HepG2 (cell line): Measurements from ENCODE around the gene CCDC57. TPM values are rescaled to one million over a fixed set of nuclear protein-coding genes. Genes with fewer than 3 reads are reported as not detected.

Source experiments
- E2F1 ChIP-seq: sonication (generic); formaldehyde crosslinking; IDR thresholded peaks from 2 replicates; pipeline ENCODE4 v1.5.0; 2020; ENCODE audit warnings: missing genetic modification reagents
- GATAD2A ChIP-seq: IDR thresholded peaks from 2 replicates; pipeline ENCODE4 v1.6.1; 2016
- GZF1 ChIP-seq: sonication (generic); formaldehyde crosslinking; IDR thresholded peaks from 2 replicates; pipeline ENCODE4 v1.5.1; 2020; ENCODE audit warnings: mild to moderate bottlenecking, missing genetic modification reagents
- HOXA5 ChIP-seq: sonication (generic); formaldehyde crosslinking; IDR thresholded peaks from 2 replicates; pipeline ENCODE4 v1.4.0; 2020; ENCODE audit warnings: missing genetic modification reagents
- NR2F6 ChIP-seq, 2 experiments: IDR thresholded peaks; 2 replicates each; pipeline ENCODE4 v1.6.1; 2016; ENCODE audit warnings: antibody characterized with exemption in 1 of 2, mild to moderate bottlenecking in 1 of 2
- SIX1 ChIP-seq: sonication (generic); formaldehyde crosslinking; IDR thresholded peaks from 2 replicates; pipeline ENCODE4 v1.4.0; 2020; ENCODE audit warnings: missing genetic modification reagents, borderline replicate concordance
- SMAD9 ChIP-seq: sonication (generic); formaldehyde crosslinking; IDR thresholded peaks from 2 replicates; pipeline ENCODE4 v1.5.1; 2020; ENCODE audit warnings: mild to moderate bottlenecking, missing genetic modification reagents
- TBX2 ChIP-seq: sonication (generic); formaldehyde crosslinking; IDR thresholded peaks from 2 replicates; pipeline ENCODE4 v1.5.0; 2020; ENCODE audit warnings: missing genetic modification reagents, mild to moderate bottlenecking, borderline replicate concordance
- THYN1 ChIP-seq: sonication (generic); formaldehyde crosslinking; IDR thresholded peaks from 2 replicates; pipeline ENCODE4 v1.8.1; 2023; ENCODE audit warnings: low read depth, mild to moderate bottlenecking, moderate library complexity, missing genetic modification reagents, borderline replicate concordance
- TSC22D2 ChIP-seq: sonication (generic); formaldehyde crosslinking; IDR thresholded peaks from 2 replicates; pipeline ENCODE4 v1.5.1; 2020; ENCODE audit warnings: missing genetic modification reagents, mild to moderate bottlenecking, borderline replicate concordance
- USF2 ChIP-seq, 2 experiments: sonication (generic) in 1 of 2; formaldehyde crosslinking in 1 of 2; IDR thresholded peaks; 2 replicates each; pipeline versions ENCODE4 v1.5.1 to v1.6.1; 2011 to 2020; ENCODE audit warnings: borderline replicate concordance in 1 of 2, low read depth in 1 of 2, low read length in 1 of 2, mild to moderate bottlenecking in 1 of 2, missing genetic modification reagents in 1 of 2, moderate library complexity in 1 of 2
- ZC3H4 ChIP-seq: sonication (generic); formaldehyde crosslinking; IDR thresholded peaks from 2 replicates; pipeline ENCODE4 v1.4.0; 2020; ENCODE audit warnings: missing genetic modification reagents, borderline replicate concordance
- ZNF563 ChIP-seq: sonication (generic); formaldehyde crosslinking; IDR thresholded peaks from 2 replicates; pipeline ENCODE4 v1.8.0; 2022; ENCODE audit warnings: mild to moderate bottlenecking, moderate library complexity, missing genetic modification reagents
- ZNF747 ChIP-seq: sonication (generic); formaldehyde crosslinking; IDR thresholded peaks from 2 replicates; pipeline ENCODE4 v1.8.1; 2023; ENCODE audit warnings: missing genetic modification reagents, mild to moderate bottlenecking, borderline replicate concordance
- ZXDC ChIP-seq: sonication (generic); formaldehyde crosslinking; IDR thresholded peaks from 2 replicates; pipeline ENCODE4 v1.5.0; 2020; ENCODE audit warnings: mild to moderate bottlenecking, missing genetic modification reagents
- polyA plus RNA-seq, 8 experiments: library from polyadenylated mRNA; depleted of rRNA in 3 of 8; stranded (reverse) in 7 of 8; unstranded in 1 of 8; fragments of >200 nt; fragmentation: Illumina TruSeq in 4 of 8; extraction: Trizol in 4 of 8; gene quantifications; 2 replicates each; pipeline versions ENCODE4 v1.2.1 to v1.2.3, GENCODE V29; 2011 to 2016; ENCODE audit warnings: low read depth in 4 of 8, missing spikeins in 1 of 8, mixed read lengths in 1 of 8; ENCODE audit not compliant: insufficient read depth in 1 of 8
- total RNA-seq, 5 experiments: library from RNA; depleted of rRNA; stranded (reverse); fragments of >200 nt; fragmentation: Illumina TruSeq; extraction: Trizol; gene quantifications; 2 replicates each; pipeline ENCODE4 v1.2.3, GENCODE V29; 2016; ENCODE audit warnings: low read depth in 1 of 5
- TF ChIP-seq, protein P1 (sequence below): sonication (generic); formaldehyde crosslinking; IDR thresholded peaks from 2 replicates; pipeline ENCODE4 v1.8.1; 2023; ENCODE audit warnings: mild to moderate bottlenecking, missing genetic modification reagents, borderline replicate concordance
- TF ChIP-seq, protein P2 (sequence below): sonication (generic); formaldehyde crosslinking; IDR thresholded peaks from 2 replicates; pipeline ENCODE4 v1.4.0; 2020; ENCODE audit warnings: missing genetic modification reagents, borderline replicate concordance
- TF ChIP-seq, protein P3 (sequence below): sonication (generic); formaldehyde crosslinking; conservative IDR thresholded peaks from 2 replicates; pipeline ENCODE4 v1.8.1; 2023; ENCODE audit warnings: missing genetic modification reagents

Gene CCDC57
- total and polyA plus RNA-seq, 2 of the 13 experiments (the other 11 are each of a cell fraction or from before 2014, with no cell fraction given): 59.3 to 59.9 TPM

GRCh38 chr17:82242977-82243647, 30.5 kb upstream of the CCDC57 start (continued):
- TF ChIP-seq, protein P1, sequence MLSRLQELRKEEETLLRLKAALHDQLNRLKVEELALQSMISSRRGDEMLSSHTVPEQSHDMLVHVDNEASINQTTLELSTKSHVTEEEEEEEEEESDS (CRISPR knock-in tag): no peak
- TF ChIP-seq NR2F6 (IDR thresholded peaks at IDR 0.05) (no peak), NR2F6 (CRISPR knock-in tag; IDR thresholded peaks at IDR 0.05) (0 out of 2 replicates have a peak, but pooled peaks have one; percentile 28), SIX1 (0 out of 2 replicates have a peak, but pooled peaks have one; percentile 10), HOXA5 (CRISPR knock-in tag) (0 out of 2 replicates have a peak, but pooled peaks have one; percentile 64), ZXDC (CRISPR knock-in tag) (0 out of 2 replicates have a peak, but pooled peaks have one; percentile 40), ZNF747 (CRISPR knock-in tag) (no peak; the same call in 1 of the 2 replicates), USF2 (IDR thresholded peaks at IDR 0.05; ENCODE audit: low read depth, low read length) (peak; percentile 4; the same call in 1 of the 2 replicates), USF2 (CRISPR knock-in tag; IDR thresholded peaks at IDR 0.05; ENCODE audit: borderline replicate concordance) (no peak), GZF1 (CRISPR knock-in tag) (peak; percentile 52; the same call in 1 of the 2 replicates), GATAD2A (CRISPR knock-in tag) (peak; percentile 84), E2F1 (CRISPR knock-in tag) (no peak), TBX2 (CRISPR knock-in tag) (peak; percentile 51; the same call in 1 of the 2 replicates), ZC3H4 (0 out of 2 replicates have a peak, but pooled peaks have one; percentile 72), SMAD9 (CRISPR knock-in tag) (no peak), ZNF563 (CRISPR knock-in tag) (no peak; the same call in 1 of the 2 replicates), TSC22D2 (CRISPR knock-in tag) (0 out of 2 replicates have a peak, but pooled peaks have one; percentile 51), THYN1 (CRISPR knock-in tag) (peak; percentile 83; the same call in 1 of the 2 replicates)
- TF ChIP-seq, protein P2, sequence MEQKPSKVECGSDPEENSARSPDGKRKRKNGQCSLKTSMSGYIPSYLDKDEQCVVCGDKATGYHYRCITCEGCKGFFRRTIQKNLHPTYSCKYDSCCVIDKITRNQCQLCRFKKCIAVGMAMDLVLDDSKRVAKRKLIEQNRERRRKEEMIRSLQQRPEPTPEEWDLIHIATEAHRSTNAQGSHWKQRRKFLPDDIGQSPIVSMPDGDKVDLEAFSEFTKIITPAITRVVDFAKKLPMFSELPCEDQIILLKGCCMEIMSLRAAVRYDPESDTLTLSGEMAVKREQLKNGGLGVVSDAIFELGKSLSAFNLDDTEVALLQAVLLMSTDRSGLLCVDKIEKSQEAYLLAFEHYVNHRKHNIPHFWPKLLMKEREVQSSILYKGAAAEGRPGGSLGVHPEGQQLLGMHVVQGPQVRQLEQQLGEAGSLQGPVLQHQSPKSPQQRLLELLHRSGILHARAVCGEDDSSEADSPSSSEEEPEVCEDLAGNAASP (CRISPR knock-in tag): 0 out of 2 replicates have a peak, but pooled peaks have one; percentile 6
- TF ChIP-seq, protein P3, sequence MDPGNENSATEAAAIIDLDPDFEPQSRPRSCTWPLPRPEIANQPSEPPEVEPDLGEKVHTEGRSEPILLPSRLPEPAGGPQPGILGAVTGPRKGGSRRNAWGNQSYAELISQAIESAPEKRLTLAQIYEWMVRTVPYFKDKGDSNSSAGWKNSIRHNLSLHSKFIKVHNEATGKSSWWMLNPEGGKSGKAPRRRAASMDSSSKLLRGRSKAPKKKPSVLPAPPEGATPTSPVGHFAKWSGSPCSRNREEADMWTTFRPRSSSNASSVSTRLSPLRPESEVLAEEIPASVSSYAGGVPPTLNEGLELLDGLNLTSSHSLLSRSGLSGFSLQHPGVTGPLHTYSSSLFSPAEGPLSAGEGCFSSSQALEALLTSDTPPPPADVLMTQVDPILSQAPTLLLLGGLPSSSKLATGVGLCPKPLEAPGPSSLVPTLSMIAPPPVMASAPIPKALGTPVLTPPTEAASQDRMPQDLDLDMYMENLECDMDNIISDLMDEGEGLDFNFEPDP (CRISPR knock-in tag): no peak
